Neural cell (in vitro differentiated cells): ENCODE results near the gene ZNF804B. TPM values are rescaled to one million over a fixed set of nuclear protein-coding genes. Genes with fewer than 3 reads are reported as not detected.

Experiments used
- H2AFZ ChIP-seq: fragments of 200-600, 300-800 bp; sonication (generic), shearing (Covaris generic); 2 replicates; pipeline ENCODE4 v1.6.0; 2014; ENCODE audit warnings: low read depth, mild to moderate bottlenecking, antibody characterized with exemption, low read length, moderate library complexity
- H3F3A ChIP-seq: fragments of 200-600 bp; shearing (Covaris generic); 2 replicates; pipeline ENCODE4 v1.6.1; 2016; ENCODE audit warnings: mild to moderate bottlenecking, moderate library complexity, mixed read lengths, antibody characterized with exemption, low read length; ENCODE audit not compliant: insufficient read depth, poor library complexity, severe bottlenecking
- H3K27ac ChIP-seq: fragments of 200-600, 300-800 bp; sonication (generic), shearing (Covaris generic); 2 replicates; pipeline ENCODE4 v1.5.1; 2014; ENCODE audit warnings: mild to moderate bottlenecking, low read length, moderate library complexity
- H3K27me3 ChIP-seq: fragments of 300-800, 200-600 bp; sonication (generic), shearing (Covaris generic); 2 replicates; pipeline ENCODE4 v1.6.0; 2014; ENCODE audit warnings: mild to moderate bottlenecking, low read depth, low read length, moderate library complexity; ENCODE audit not compliant: insufficient read depth
- H3K36me3 ChIP-seq: fragments of 300-800, 200-600 bp; sonication (generic), shearing (Covaris generic); 2 replicates; pipeline ENCODE4 v1.5.1; 2014; ENCODE audit warnings: mild to moderate bottlenecking, antibody characterized with exemption, low read length, moderate library complexity; ENCODE audit not compliant: insufficient read depth
- H3K4me2 ChIP-seq: fragments of 300-800, 200-600 bp; sonication (generic), shearing (Covaris generic); 2 replicates; pipeline ENCODE4 v1.6.0; 2014; ENCODE audit warnings: mild to moderate bottlenecking, low read length
- H3K4me3 ChIP-seq: fragments of 300-800, 200-600 bp; sonication (generic), shearing (Covaris generic); 2 replicates; pipeline ENCODE4 v1.5.1; 2014; ENCODE audit warnings: mild to moderate bottlenecking, low read length, moderate library complexity
- H3K79me2 ChIP-seq: fragments of 200-600 bp; shearing (Covaris generic); replicated peaks from 2 replicates; pipeline ENCODE4 v1.6.0; 2014; ENCODE audit warnings: mild to moderate bottlenecking, low read length, moderate library complexity; ENCODE audit not compliant: insufficient read depth
- H3K9ac ChIP-seq: fragments of 300-800, 200-600 bp; sonication (generic), shearing (Covaris generic); 2 replicates; pipeline ENCODE4 v1.6.1; 2016; ENCODE audit warnings: mild to moderate bottlenecking, low read length, mixed read lengths
- H3K9me2 ChIP-seq: fragments of 200-600 bp; shearing (Covaris generic); 2 replicates; pipeline ENCODE4 v1.6.1; 2016; ENCODE audit warnings: mild to moderate bottlenecking, low read length, mixed read lengths; ENCODE audit not compliant: insufficient read depth
- H3K9me3 ChIP-seq: fragments of 200-600, 300-800 bp; sonication (generic), shearing (Covaris generic); 2 replicates; pipeline ENCODE4 v1.6.1; 2016; ENCODE audit warnings: mild to moderate bottlenecking, mixed run types, low read length, moderate library complexity, mixed read lengths
- H4K20me1 ChIP-seq: fragments of 200-600 bp; shearing (Covaris generic); 2 replicates; pipeline ENCODE4 v1.6.1; 2016; ENCODE audit warnings: mild to moderate bottlenecking, mixed run types; ENCODE audit not compliant: insufficient read depth
- CTCF ChIP-seq: fragments of 450-650 bp; IDR thresholded peaks from 2 replicates; pipeline ENCODE4 v1.5.1; 2014; ENCODE audit warnings: antibody characterized with exemption, mild to moderate bottlenecking, moderate library complexity; ENCODE audit not compliant: poor library complexity, severe bottlenecking
- EP300 ChIP-seq: fragments of 450-650 bp; conservative IDR thresholded peaks from 2 replicates; pipeline ENCODE4 v1.6.1; 2014; ENCODE audit warnings: antibody characterized with exemption, mild to moderate bottlenecking, moderate library complexity; ENCODE audit not compliant: poor library complexity, severe bottlenecking
- EZH2 ChIP-seq: fragments of 200-600, 300-800 bp; shearing (Covaris generic), sonication (generic); IDR thresholded peaks from 2 replicates; pipeline ENCODE4 v1.6.1; 2014; ENCODE audit warnings: antibody characterized with exemption, low read length, borderline replicate concordance, mild to moderate bottlenecking; ENCODE audit not compliant: insufficient read depth, poor library complexity, severe bottlenecking
- MXI1 ChIP-seq: fragments of 450-650 bp; conservative IDR thresholded peaks from 2 replicates; pipeline ENCODE4 v1.6.1; 2014; ENCODE audit warnings: antibody characterized with exemption, mild to moderate bottlenecking; ENCODE audit not compliant: poor library complexity, severe bottlenecking
- POLR2AphosphoS5 ChIP-seq: IDR thresholded peaks from 2 replicates; pipeline ENCODE4 v1.6.1; 2012
- RAD21 ChIP-seq: fragments of 450-650 bp; conservative IDR thresholded peaks from 2 replicates; pipeline ENCODE4 v1.6.1; 2014; ENCODE audit warnings: antibody characterized with exemption, mild to moderate bottlenecking, moderate library complexity
- REST ChIP-seq: IDR thresholded peaks from 2 replicates; pipeline ENCODE4 v1.6.1; 2012; ENCODE audit warnings: borderline replicate concordance
- SMC3 ChIP-seq: fragments of 450-650 bp; conservative IDR thresholded peaks from 2 replicates; pipeline ENCODE4 v1.6.1; 2014; ENCODE audit warnings: antibody characterized with exemption, mild to moderate bottlenecking, moderate library complexity; ENCODE audit not compliant: poor library complexity
- TAF1 ChIP-seq: IDR thresholded peaks from 2 replicates; pipeline ENCODE4 v1.6.1; 2012; ENCODE audit warnings: low read depth
- polyA plus RNA-seq: library from polyadenylated mRNA; depleted of rRNA; stranded (reverse); fragments of >200 nt; gene quantifications from 2 replicates; pipeline ENCODE4 v1.2.3, GENCODE V29; 2014

ZNF804B gene
- polyA plus RNA-seq, 1 donor from 2014 or later: 0.37 TPM

GRCh38 chr7:88964418-88964817, 204.9 kb downstream of the ZNF804B start:
- Histone ChIP-seq H4K20me1 (no peaks in the 10 kb centered on the region), H3K27ac (no peak overlapping the region), H3K9me3 (no peaks in the 10 kb centered on the region), H3K4me2 (no peak overlapping the region), H3K9ac (no peak overlapping the region), H3K9me2 (no peaks in the 10 kb centered on the region), H3K79me2 (no peaks in the 10 kb centered on the region), H3K27me3 (no peaks in the 10 kb centered on the region), H3F3A (no peaks in the 10 kb centered on the region), H3K4me3 (no peak overlapping the region), H2AFZ (no peak overlapping the region), H3K36me3 (no peaks in the 10 kb centered on the region)
- no peak for TF ChIP-seq RAD21
- no peak for TF ChIP-seq SMC3
- TF ChIP-seq EP300: no peak

GRCh38 chr7:88965371-88965770, 205.9 kb downstream of the ZNF804B start:
- Histone ChIP-seq H3K27ac (no peak overlapping the region), H2AFZ (no peak overlapping the region), H3K9me3 (no peaks in the 10 kb centered on the region), H3K9me2 (no peaks in the 10 kb centered on the region), H3K36me3 (no peaks in the 10 kb centered on the region), H3K79me2 (no peaks in the 10 kb centered on the region), H3K9ac (no peak overlapping the region), H4K20me1 (no peaks in the 10 kb centered on the region), H3K4me3 (no peak overlapping the region), H3F3A (no peaks in the 10 kb centered on the region), H3K27me3 (no peaks in the 10 kb centered on the region), H3K4me2 (no peak overlapping the region)
- TF ChIP-seq EP300 (no peak), SMC3 (no peak), POLR2AphosphoS5 (no peak), CTCF (no peak), MXI1 (no peak), EZH2 (no peak), RAD21 (no peak)

GRCh38 chr7:88967432-88967831, 207.9 kb downstream of the ZNF804B start:
- Histone ChIP-seq H3K36me3 (no peaks in the 10 kb centered on the region), H3K9ac (no peak overlapping the region), H3K4me3 (no peak overlapping the region), H3K9me3 (no peaks in the 10 kb centered on the region), H3F3A (no peaks in the 10 kb centered on the region), H3K9me2 (no peaks in the 10 kb centered on the region), H3K27ac (no peak overlapping the region), H2AFZ (no peak overlapping the region), H3K4me2 (no peak overlapping the region), H3K79me2 (no peaks in the 10 kb centered on the region), H3K27me3 (no peaks in the 10 kb centered on the region), H4K20me1 (no peaks in the 10 kb centered on the region)
- TF ChIP-seq EP300 (no peak), EZH2 (no peak), POLR2AphosphoS5 (no peak), MXI1 (no peak), REST (no peak), SMC3 (no peak), RAD21 (no peak), CTCF (no peak), TAF1 (no peak)
